HepG2 (cell line): Measurements from ENCODE around the gene DHRS13. TPM values are rescaled to one million over a fixed set of nuclear protein-coding genes. Genes with fewer than 3 reads are reported as not detected.

Experiments used
- ATAD3A ChIP-seq: sonication (generic); formaldehyde crosslinking; IDR thresholded peaks from 2 replicates; pipeline ENCODE4 v1.4.0; 2020; ENCODE audit warnings: missing genetic modification reagents
- ATF1 ChIP-seq: IDR thresholded peaks from 2 replicates; pipeline ENCODE4 v1.6.1; 2016; ENCODE audit warnings: mild to moderate bottlenecking, control low read depth
- CAMTA2 ChIP-seq: sonication (generic); formaldehyde crosslinking; IDR thresholded peaks from 2 replicates; pipeline ENCODE4 v1.4.0; 2020; ENCODE audit warnings: mild to moderate bottlenecking, missing genetic modification reagents, borderline replicate concordance
- CCDC6 ChIP-seq: sonication (generic); formaldehyde crosslinking; IDR thresholded peaks from 2 replicates; pipeline ENCODE4 v1.8.1; 2022; ENCODE audit warnings: mild to moderate bottlenecking, missing genetic modification reagents, moderate library complexity
- HHEX ChIP-seq: IDR thresholded peaks from 2 replicates; pipeline ENCODE4 v1.6.1; 2016; ENCODE audit warnings: control low read depth
- NFYB ChIP-seq: sonication (generic); formaldehyde crosslinking; IDR thresholded peaks from 2 replicates; pipeline ENCODE4 v1.4.0; 2020; ENCODE audit warnings: missing genetic modification reagents
- RBAK ChIP-seq: sonication (generic); formaldehyde crosslinking; IDR thresholded peaks from 2 replicates; pipeline ENCODE4 v1.5.1; 2020; ENCODE audit warnings: mild to moderate bottlenecking, missing genetic modification reagents
- SOX13 ChIP-seq, 3 experiments: fragments of 450-650 bp in 1 of 3; sonication (generic) in 1 of 3; formaldehyde crosslinking in 1 of 3; IDR thresholded peaks in 2 of 3; conservative IDR thresholded peaks in 1 of 3; 2 replicates each; pipeline versions ENCODE4 v1.5.0 to v1.6.1; 2016 to 2020; ENCODE audit warnings: antibody characterized with exemption in 1 of 3, mild to moderate bottlenecking in 1 of 3, missing compliant biosample characterization in 1 of 3, missing genetic modification reagents in 1 of 3, moderate library complexity in 1 of 3
- TP53 ChIP-seq: sonication (generic); formaldehyde crosslinking; conservative IDR thresholded peaks from 2 replicates; pipeline ENCODE4 v1.4.0; 2020; ENCODE audit warnings: missing genetic modification reagents
- ZBTB20 ChIP-seq: sonication (generic); formaldehyde crosslinking; IDR thresholded peaks from 2 replicates; pipeline ENCODE4 v1.8.1; 2023; ENCODE audit warnings: missing genetic modification reagents, low read depth, mild to moderate bottlenecking, borderline replicate concordance
- ZNF12 ChIP-seq: sonication (generic); formaldehyde crosslinking; IDR thresholded peaks from 2 replicates; pipeline ENCODE4 v1.5.0; 2020; ENCODE audit warnings: missing genetic modification reagents
- ZNF121 ChIP-seq: sonication (generic); formaldehyde crosslinking; IDR thresholded peaks from 2 replicates; pipeline ENCODE4 v1.5.0; 2020; ENCODE audit warnings: mild to moderate bottlenecking, missing genetic modification reagents
- ZNF138 ChIP-seq: sonication (generic); formaldehyde crosslinking; IDR thresholded peaks from 2 replicates; pipeline ENCODE4 v1.5.0; 2020; ENCODE audit warnings: mild to moderate bottlenecking, low read depth, missing genetic modification reagents
- ZNF337 ChIP-seq: sonication (generic); formaldehyde crosslinking; IDR thresholded peaks from 2 replicates; pipeline ENCODE4 v1.5.1; 2020; ENCODE audit warnings: missing genetic modification reagents, low read depth, mild to moderate bottlenecking, borderline replicate concordance
- ZNF441 ChIP-seq: sonication (generic); formaldehyde crosslinking; IDR thresholded peaks from 2 replicates; pipeline ENCODE4 v1.7.0; 2021; ENCODE audit warnings: missing genetic modification reagents, borderline replicate concordance
- ZNF468 ChIP-seq: sonication (generic); formaldehyde crosslinking; IDR thresholded peaks from 2 replicates; pipeline ENCODE4 v1.8.0; 2022; ENCODE audit warnings: mild to moderate bottlenecking, moderate library complexity, missing genetic modification reagents
- ZNF552 ChIP-seq: sonication (generic); formaldehyde crosslinking; IDR thresholded peaks from 2 replicates; pipeline ENCODE4 v1.9.0; 2022; ENCODE audit warnings: missing genetic modification reagents, mild to moderate bottlenecking, borderline replicate concordance
- ZNF619 ChIP-seq: sonication (generic); formaldehyde crosslinking; IDR thresholded peaks from 2 replicates; pipeline ENCODE4 v1.4.0; 2020; ENCODE audit warnings: mild to moderate bottlenecking, missing genetic modification reagents
- polyA plus RNA-seq, 8 experiments: library from polyadenylated mRNA; depleted of rRNA in 3 of 8; stranded (reverse) in 7 of 8; unstranded in 1 of 8; fragments of >200 nt; fragmentation: Illumina TruSeq in 4 of 8; extraction: Trizol in 4 of 8; gene quantifications; 2 replicates each; pipeline versions ENCODE4 v1.2.1 to v1.2.3, GENCODE V29; 2011 to 2016; ENCODE audit warnings: low read depth in 4 of 8, missing spikeins in 1 of 8, mixed read lengths in 1 of 8; ENCODE audit not compliant: insufficient read depth in 1 of 8
- total RNA-seq, 5 experiments: library from RNA; depleted of rRNA; stranded (reverse); fragments of >200 nt; fragmentation: Illumina TruSeq; extraction: Trizol; gene quantifications; 2 replicates each; pipeline ENCODE4 v1.2.3, GENCODE V29; 2016; ENCODE audit warnings: low read depth in 1 of 5
- TF ChIP-seq, protein P1 (sequence below): sonication (generic); formaldehyde crosslinking; IDR thresholded peaks from 2 replicates; pipeline ENCODE4 v1.4.0; 2020; ENCODE audit warnings: missing genetic modification reagents
- TF ChIP-seq, protein P2 (sequence below): sonication (generic); formaldehyde crosslinking; IDR thresholded peaks from 2 replicates; pipeline ENCODE4 v1.4.0; 2020; ENCODE audit warnings: mild to moderate bottlenecking, missing genetic modification reagents
- TF ChIP-seq, protein P3 (sequence below): sonication (generic); formaldehyde crosslinking; IDR thresholded peaks from 2 replicates; pipeline ENCODE4 v1.4.0; 2020; ENCODE audit warnings: missing genetic modification reagents, borderline replicate concordance
- TF ChIP-seq, protein P4 (sequence below), 2 experiments: IDR thresholded peaks; 2 replicates each; pipeline ENCODE4 v1.6.1; 2011 to 2012; ENCODE audit warnings: low read length in 2 of 2, borderline replicate concordance in 1 of 2, low read depth in 1 of 2, mild to moderate bottlenecking in 1 of 2, moderate library complexity in 1 of 2

The DHRS13 gene
- total and polyA plus RNA-seq, 2 of the 13 experiments (the other 11 are each of a cell fraction or from before 2014, with no cell fraction given): 11.8 to 12.6 TPM

DNA sequence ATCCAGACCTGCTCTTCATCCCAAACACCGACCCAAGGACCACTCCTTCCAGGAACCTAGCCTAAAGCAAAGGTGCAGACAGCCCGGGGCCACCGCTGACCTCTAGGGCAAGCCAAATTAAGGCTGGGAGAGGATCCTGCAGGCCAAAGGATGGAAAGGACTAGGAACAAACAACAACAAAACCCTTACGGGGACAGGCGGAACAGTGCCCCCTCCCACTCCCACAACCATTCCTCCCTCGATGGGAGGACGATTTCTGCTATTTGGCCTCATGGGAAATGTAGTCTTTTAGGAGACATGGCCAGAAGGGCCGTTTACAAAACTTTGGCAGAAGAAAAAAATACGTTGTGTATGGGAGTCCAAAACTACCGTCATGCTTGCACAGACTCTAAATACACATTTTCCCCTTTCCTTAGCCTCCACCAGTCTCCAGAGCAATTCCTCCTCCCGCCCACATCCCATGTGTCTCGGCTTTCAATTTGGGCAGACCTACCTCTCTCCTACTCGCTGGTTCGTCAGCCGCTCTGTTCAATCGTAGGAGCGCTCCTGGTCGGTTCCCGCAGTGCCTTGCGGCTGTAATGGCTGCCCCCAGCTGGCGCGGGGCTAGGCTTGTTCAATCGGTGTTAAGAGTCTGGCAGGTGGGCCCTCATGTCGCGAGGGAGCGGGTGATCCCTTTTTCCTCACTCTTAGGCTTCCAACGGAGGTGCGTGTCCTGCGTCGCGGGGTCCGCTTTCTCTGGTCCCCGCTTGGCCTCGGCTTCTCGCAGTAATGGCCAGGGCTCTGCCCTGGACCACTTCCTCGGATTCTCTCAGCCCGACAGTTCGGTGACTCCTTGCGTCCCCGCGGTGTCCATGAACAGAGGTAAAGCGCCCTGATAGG, 48.2 kb downstream of the DHRS13 start, which contains the start of gene ERAL1 (continued):
- TF ChIP-seq RBAK (CRISPR knock-in tag) (no peak), ZNF138 (CRISPR knock-in tag) (no peak), NFYB (CRISPR knock-in tag) (peak; percentile 83), HHEX (CRISPR knock-in tag) (no peak), CCDC6 (CRISPR knock-in tag) (no peak), ZNF552 (CRISPR knock-in tag) (no peak), ZNF468 (CRISPR knock-in tag) (0 out of 2 replicates have a peak, but pooled peaks have one; percentile 37), ZNF121 (CRISPR knock-in tag) (0 out of 2 replicates have a peak, but pooled peaks have one; percentile 15), ZNF337 (no peak), ZBTB20 (CRISPR knock-in tag) (no peak), ZNF441 (CRISPR knock-in tag) (peak; percentile 18; the same call in 1 of the 2 replicates), ZNF12 (CRISPR knock-in tag) (no peak), ZNF619 (no peak), ATF1 (CRISPR knock-in tag) (peak; percentile 70; the same call in 1 of the 2 replicates), ATAD3A (CRISPR knock-in tag) (no peak), CAMTA2 (CRISPR knock-in tag) (no peak), SOX13 (IDR thresholded peaks at IDR 0.05) (no peak), SOX13 (CRISPR knock-in tag; conservative IDR thresholded peaks at IDR 0.05 in 1 of 2, IDR thresholded peaks at IDR 0.05 in 1 of 2) (no peak; a peak in 1 of 4 replicates), TP53 (0 out of 2 replicates have a peak, but pooled peaks have one; percentile 72)
- TF ChIP-seq, protein P1, sequence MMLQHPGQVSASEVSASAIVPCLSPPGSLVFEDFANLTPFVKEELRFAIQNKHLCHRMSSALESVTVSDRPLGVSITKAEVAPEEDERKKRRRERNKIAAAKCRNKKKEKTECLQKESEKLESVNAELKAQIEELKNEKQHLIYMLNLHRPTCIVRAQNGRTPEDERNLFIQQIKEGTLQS (CRISPR knock-in tag): peak; percentile 30; the same call in 1 of the 2 replicates
- TF ChIP-seq, protein P2, sequence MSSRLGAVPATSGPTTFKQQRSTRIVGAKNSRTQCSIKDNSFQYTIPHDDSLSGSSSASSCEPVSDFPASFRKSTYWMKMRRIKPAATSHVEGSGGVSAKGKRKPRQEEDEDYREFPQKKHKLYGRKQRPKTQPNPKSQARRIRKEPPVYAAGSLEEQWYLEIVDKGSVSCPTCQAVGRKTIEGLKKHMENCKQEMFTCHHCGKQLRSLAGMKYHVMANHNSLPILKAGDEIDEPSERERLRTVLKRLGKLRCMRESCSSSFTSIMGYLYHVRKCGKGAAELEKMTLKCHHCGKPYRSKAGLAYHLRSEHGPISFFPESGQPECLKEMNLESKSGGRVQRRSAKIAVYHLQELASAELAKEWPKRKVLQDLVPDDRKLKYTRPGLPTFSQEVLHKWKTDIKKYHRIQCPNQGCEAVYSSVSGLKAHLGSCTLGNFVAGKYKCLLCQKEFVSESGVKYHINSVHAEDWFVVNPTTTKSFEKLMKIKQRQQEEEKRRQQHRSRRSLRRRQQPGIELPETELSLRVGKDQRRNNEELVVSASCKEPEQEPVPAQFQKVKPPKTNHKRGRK (CRISPR knock-in tag): no peak
- TF ChIP-seq, protein P3, sequence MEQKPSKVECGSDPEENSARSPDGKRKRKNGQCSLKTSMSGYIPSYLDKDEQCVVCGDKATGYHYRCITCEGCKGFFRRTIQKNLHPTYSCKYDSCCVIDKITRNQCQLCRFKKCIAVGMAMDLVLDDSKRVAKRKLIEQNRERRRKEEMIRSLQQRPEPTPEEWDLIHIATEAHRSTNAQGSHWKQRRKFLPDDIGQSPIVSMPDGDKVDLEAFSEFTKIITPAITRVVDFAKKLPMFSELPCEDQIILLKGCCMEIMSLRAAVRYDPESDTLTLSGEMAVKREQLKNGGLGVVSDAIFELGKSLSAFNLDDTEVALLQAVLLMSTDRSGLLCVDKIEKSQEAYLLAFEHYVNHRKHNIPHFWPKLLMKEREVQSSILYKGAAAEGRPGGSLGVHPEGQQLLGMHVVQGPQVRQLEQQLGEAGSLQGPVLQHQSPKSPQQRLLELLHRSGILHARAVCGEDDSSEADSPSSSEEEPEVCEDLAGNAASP (CRISPR knock-in tag): peak; percentile 15; the same call in 1 of the 2 replicates
- TF ChIP-seq, protein P4, sequence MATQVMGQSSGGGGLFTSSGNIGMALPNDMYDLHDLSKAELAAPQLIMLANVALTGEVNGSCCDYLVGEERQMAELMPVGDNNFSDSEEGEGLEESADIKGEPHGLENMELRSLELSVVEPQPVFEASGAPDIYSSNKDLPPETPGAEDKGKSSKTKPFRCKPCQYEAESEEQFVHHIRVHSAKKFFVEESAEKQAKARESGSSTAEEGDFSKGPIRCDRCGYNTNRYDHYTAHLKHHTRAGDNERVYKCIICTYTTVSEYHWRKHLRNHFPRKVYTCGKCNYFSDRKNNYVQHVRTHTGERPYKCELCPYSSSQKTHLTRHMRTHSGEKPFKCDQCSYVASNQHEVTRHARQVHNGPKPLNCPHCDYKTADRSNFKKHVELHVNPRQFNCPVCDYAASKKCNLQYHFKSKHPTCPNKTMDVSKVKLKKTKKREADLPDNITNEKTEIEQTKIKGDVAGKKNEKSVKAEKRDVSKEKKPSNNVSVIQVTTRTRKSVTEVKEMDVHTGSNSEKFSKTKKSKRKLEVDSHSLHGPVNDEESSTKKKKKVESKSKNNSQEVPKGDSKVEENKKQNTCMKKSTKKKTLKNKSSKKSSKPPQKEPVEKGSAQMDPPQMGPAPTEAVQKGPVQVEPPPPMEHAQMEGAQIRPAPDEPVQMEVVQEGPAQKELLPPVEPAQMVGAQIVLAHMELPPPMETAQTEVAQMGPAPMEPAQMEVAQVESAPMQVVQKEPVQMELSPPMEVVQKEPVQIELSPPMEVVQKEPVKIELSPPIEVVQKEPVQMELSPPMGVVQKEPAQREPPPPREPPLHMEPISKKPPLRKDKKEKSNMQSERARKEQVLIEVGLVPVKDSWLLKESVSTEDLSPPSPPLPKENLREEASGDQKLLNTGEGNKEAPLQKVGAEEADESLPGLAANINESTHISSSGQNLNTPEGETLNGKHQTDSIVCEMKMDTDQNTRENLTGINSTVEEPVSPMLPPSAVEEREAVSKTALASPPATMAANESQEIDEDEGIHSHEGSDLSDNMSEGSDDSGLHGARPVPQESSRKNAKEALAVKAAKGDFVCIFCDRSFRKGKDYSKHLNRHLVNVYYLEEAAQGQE (IDR thresholded peaks at IDR 0.05; ENCODE audit: borderline replicate concordance in 1 of 2, low read depth in 1 of 2, low read length in 2 of 2): peak in 1 of 2 experiments; percentile 22; a peak in 1 of 4 replicates
